GM10248 (cell line): Measurements from ENCODE around the gene FKBP10.

Experiments
- CTCF ChIA-PET: fragments of 300-600 bp; sonication (Branson Sonifier 250); formaldehyde crosslinking; extraction: SDS; loops from one replicate; lab custom pipeline; 2021; ENCODE audit warnings: antibody characterized with exemption; lab: Yijun Ruan, JAX
- POLR2A ChIA-PET: fragments of 350-650 bp; sonication (Branson Sonifier 250); formaldehyde crosslinking; extraction: SDS; loops from one replicate; lab custom pipeline; 2020; ENCODE audit warnings: antibody characterized with exemption; lab: Yijun Ruan, JAX
- DNase-seq: peaks from one replicate; pipeline ENCODE4 v3.0.0; 2012; ENCODE audit errors: extremely low spot score
- TF ChIP-seq, protein P1 (sequence below): IDR thresholded peaks from 2 replicates; pipeline ENCODE4 v1.5.1; 2012; ENCODE audit warnings: mild to moderate bottlenecking, low read depth; ENCODE audit errors: extremely low read depth, missing control alignments, control extremely low read depth

Gene FKBP10

DNA sequence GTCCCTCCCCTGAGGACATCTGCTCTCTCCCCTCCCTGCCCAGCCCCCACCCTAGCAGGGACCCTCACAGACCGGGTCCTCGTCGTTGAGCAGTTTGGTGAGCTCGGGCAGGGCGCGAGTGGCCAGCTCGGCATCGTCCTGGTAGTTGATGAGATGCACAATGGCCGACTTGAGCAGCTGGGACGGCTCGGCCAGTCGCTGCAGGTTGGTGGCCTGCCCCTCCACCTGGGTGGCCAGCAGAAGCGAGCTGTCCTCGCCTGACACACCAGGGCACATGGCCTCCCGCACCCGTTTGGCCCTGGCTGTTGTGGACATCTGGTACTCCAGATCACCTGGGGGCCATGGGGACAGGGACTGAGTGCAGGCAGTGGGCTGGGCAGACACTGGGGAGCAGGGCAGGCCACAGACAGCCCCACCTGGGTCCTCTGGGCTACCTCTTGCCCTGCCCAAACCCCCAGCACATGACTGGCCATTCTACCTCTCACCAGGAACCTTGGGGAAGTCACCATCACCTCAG is 43.4 kb upstream of the FKBP10 start:
- TF ChIP-seq, protein P1, sequence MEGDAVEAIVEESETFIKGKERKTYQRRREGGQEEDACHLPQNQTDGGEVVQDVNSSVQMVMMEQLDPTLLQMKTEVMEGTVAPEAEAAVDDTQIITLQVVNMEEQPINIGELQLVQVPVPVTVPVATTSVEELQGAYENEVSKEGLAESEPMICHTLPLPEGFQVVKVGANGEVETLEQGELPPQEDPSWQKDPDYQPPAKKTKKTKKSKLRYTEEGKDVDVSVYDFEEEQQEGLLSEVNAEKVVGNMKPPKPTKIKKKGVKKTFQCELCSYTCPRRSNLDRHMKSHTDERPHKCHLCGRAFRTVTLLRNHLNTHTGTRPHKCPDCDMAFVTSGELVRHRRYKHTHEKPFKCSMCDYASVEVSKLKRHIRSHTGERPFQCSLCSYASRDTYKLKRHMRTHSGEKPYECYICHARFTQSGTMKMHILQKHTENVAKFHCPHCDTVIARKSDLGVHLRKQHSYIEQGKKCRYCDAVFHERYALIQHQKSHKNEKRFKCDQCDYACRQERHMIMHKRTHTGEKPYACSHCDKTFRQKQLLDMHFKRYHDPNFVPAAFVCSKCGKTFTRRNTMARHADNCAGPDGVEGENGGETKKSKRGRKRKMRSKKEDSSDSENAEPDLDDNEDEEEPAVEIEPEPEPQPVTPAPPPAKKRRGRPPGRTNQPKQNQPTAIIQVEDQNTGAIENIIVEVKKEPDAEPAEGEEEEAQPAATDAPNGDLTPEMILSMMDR, result no peak
- POLR2A ChIA-PET, result no interaction called here
- CTCF ChIA-PET, result interaction anchor here (1.0 to 1.4 kb wide), 2 partner anchors 32 to 33 kb away, joined by 3 to 4 read pairs; no protein-coding TSS in a partner anchor
- DNase-seq, result no peak

DNA sequence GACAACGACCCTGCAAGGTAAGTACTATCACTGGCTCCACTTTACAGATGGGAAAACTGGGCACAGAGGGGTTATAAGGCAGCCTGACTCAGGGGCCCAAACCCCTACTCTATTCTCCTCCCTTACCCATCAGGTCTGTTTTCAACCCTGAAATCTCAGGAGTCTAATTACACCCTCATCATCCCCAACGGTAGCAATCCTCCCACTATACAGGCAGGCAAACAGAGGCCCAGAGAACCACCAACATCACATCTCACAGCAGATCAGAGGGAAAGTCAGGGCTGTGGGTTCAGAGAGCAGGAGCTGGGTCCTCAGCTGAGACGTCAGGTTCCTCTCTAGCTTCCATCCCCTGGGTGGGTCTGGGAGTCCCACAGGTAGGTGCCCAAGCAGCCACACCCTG is 42.8 kb upstream of the FKBP10 start:
- TF ChIP-seq, protein P1, result no peak
- DNase-seq, result no peak
- CTCF ChIA-PET, result interaction anchor here (1.0 to 1.4 kb wide), 2 partner anchors 31 to 32 kb away, joined by 3 to 4 read pairs; no protein-coding TSS in a partner anchor
- POLR2A ChIA-PET, result no interaction called here

DNA sequence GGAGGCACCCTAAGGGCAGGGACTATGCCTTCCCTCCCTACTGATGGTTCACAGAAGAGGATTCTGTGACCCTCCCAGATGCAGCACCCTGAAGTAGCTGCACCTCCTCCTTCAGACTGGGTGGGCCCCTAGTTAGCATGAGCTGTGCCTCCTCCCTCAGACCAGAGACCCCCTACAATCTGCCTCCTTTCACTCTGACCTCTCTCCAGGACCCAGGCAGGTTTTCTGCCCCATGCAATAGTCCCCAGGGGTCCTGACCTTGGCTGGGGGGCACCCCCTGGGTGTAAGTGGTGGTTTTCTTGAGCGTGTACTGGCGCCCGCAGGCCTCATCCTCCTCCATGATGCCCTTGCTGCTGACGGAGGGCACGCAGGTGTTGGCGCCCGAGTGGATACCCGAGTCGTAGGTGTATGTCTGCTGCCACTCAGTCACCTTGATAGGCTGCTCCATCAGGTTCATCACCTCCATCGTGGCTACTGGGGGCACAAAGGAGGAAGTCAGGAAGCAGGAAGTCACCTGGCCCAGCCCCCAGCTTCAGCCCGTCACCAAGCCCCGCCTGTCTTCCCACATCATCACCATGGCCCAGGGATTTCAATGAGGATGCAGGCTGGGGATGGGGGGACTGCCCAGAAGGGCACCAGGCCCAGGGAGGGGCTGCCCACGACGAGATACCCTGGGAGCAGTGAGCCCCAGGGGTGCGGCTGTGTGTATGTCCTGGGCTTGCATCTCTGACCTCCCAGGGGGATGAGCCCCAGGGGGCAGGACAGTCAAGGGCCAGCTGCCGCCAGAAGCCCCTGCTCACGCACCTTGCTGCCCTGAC is 41.2 kb upstream of the FKBP10 start:
- TF ChIP-seq, protein P1, result no peak
- CTCF ChIA-PET, result interaction anchor here (1.1 kb wide), 1 partner anchor 14 kb away, joined by 3 read pairs; no protein-coding TSS in a partner anchor
- DNase-seq, result no peak
- POLR2A ChIA-PET, result no interaction called here

DNA sequence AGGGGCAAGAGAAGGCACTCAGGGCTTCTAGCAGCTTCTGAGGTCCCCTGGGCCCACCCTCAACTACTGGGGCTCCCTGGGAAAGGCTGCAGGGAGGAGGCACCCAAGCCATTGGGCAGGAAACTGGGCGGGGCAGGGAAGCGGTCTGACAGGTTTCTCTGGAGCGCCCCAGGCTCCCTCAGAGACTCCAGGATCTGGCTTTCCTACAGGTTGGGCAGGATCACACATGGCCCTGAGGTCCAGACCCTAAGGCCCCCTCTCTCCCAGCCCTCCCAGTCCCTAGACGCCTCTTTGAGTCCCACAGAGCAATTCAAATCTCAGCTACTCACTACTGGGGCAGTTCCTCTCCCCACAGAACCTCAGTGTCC is 40.6 kb upstream of the FKBP10 start:
- TF ChIP-seq, protein P1, result no peak
- no peak for DNase-seq
- CTCF ChIA-PET, result interaction anchor here (1.1 kb wide), 1 partner anchor 15 kb away, joined by 3 read pairs; no protein-coding TSS in a partner anchor
- POLR2A ChIA-PET, result no interaction called here

DNA sequence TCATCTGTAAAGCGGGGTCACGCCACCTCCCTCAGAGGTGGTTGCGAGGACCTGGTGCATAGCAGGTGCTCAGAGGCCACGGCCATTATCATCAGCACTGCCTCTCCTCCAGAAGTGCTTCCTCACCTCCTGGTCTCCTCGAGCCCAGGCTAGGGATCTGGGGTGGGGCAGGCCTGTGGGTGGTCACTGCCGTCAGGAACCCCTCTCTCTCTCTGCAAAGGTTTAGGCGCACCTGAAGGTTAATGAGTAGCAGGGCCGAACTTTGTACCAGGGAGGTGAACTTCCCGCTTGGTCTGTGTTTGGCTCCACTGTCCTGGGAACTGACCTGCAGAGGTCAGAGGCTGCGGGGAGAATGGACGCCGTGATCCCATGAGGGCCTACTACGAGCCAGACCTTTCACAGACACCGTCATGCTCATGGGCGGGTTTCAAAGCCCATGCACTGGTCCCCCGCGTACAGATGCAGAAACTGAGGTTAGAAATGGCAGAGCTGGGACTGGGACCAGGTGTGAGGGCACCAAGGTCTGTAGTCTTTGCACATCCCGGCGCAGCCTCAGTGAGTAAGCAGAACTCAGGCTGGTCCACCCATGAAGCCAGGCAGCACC is 40.1 kb upstream of the FKBP10 start:
- POLR2A ChIA-PET, result no interaction called here
- TF ChIP-seq, protein P1, result no peak
- DNase-seq, result no peak
- CTCF ChIA-PET, result interaction anchor here (1.1 to 1.7 kb wide), 2 partner anchors 15 to 110 kb away, joined by 3 to 4 read pairs; no protein-coding TSS in a partner anchor

DNA sequence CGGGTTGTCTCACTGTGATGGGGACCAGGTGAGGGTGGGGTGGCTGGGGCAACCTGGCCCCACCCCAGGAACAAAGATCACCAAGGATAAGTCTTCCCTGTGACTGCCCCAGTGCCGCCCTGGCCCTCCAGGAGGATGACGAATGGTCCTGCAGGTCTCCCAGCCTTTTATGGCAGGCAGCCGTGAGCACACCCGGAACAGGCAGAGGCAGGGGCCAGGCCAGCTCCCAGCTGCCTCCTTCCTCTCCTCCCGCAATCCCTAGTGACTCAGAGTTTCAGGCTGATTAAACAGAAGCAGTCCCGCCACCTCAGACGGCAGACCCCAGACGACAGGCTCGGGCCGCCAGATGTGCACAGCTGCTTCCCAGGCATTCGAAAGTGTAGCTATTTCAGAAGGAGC is 39.6 kb upstream of the FKBP10 start:
- POLR2A ChIA-PET, result no interaction called here

More for the DNA sequence above, 39.6 kb upstream of the FKBP10 start:
- CTCF ChIA-PET, result interaction anchor here (1.1 to 1.7 kb wide), 3 partner anchors 14 to 110 kb away, joined by 3 to 4 read pairs (median 3); partner anchors contain the start of genes JUP and P3H4
- no peak for DNase-seq
- TF ChIP-seq, protein P1, result no peak
